COR-L47 (cell line): ENCODE data around the gene FCER1G.
A peak's percentile ranks its signal among the peaks of the same experiment; 100 is the strongest.

Experiments used
- DNase-seq: peaks from one replicate; lab custom pipeline; 2025; lab: John Stamatoyannopoulos, UW

FCER1G gene

GRCh38 chr1:161215076-161215475, at the start of gene FCER1G:
TSS of gene FCER1G (plus strand) at chr1:161215295. CDS start at chr1:161215322, 27 bp downstream.
- DNase-seq = no peak

GRCh38 chr1:161165742-161166668, 49.1 kb upstream of the FCER1G start, which contains the start of gene PPOX:
TSS of gene PPOX (plus strand) at chr1:161166426. CDS start at chr1:161166848, 422 bp downstream.
- peak; percentile 94 for DNase-seq

- DNase-seq = peak; percentile 4
These were observed 48.2 kb upstream of the FCER1G start for GRCh38 chr1:161166669-161167548.

GRCh38 chr1:161168906-161169305, 46.2 kb upstream of the FCER1G start:
- DNase-seq = no peak

- DNase-seq = no peak
These were observed 43.9 kb upstream of the FCER1G start for GRCh38 chr1:161171191-161171590.

- no peak for DNase-seq
These were observed 43.4 kb upstream of the FCER1G start for GRCh38 chr1:161171696-161172095.

- DNase-seq = no peak
These were observed 42.7 kb upstream of the FCER1G start for GRCh38 chr1:161172349-161172748.

GRCh38 chr1:161172776-161173376, 42.2 kb upstream of the FCER1G start:
- DNase-seq = no peak

- no peak for DNase-seq
These were observed 41.4 kb upstream of the FCER1G start for GRCh38 chr1:161173711-161174110.

GRCh38 chr1:161174911-161175310, 40.2 kb upstream of the FCER1G start:
- no peak for DNase-seq

GRCh38 chr1:161175771-161176453, 39.2 kb upstream of the FCER1G start:
- DNase-seq = no peak

GRCh38 chr1:161176468-161177111, 38.5 kb upstream of the FCER1G start:
- DNase-seq = no peak

GRCh38 chr1:161177112-161177935, 37.8 kb upstream of the FCER1G start, which contains the start of gene B4GALT3:
TSS of gene B4GALT3 (minus strand) at chr1:161177507. CDS start at chr1:161176060, 1,447 bp downstream.
- peak; percentile 85 for DNase-seq

GRCh38 chr1:161177936-161178244, 37.2 kb upstream of the FCER1G start:
- DNase-seq = no peak

GRCh38 chr1:161179698-161180097, 35.4 kb upstream of the FCER1G start:
- no peak for DNase-seq

- DNase-seq = no peak
These were observed 34.5 kb upstream of the FCER1G start for GRCh38 chr1:161180639-161181038.

- DNase-seq = no peak
These were observed 32.9 kb upstream of the FCER1G start for GRCh38 chr1:161182214-161182613.

GRCh38 chr1:161185282-161185682, 29.8 kb upstream of the FCER1G start:
- DNase-seq = no peak

GRCh38 chr1:161185732-161186311, 29.3 kb upstream of the FCER1G start:
- DNase-seq = no peak

- no peak for DNase-seq
These were observed 27.8 kb upstream of the FCER1G start for GRCh38 chr1:161187311-161187710.
